KMS-11 (cell line): Measurements from ENCODE around the gene TTC34.

Source experiments
- H2AFZ ChIP-seq: fragments of 200-600 bp; sonication (generic); 2 replicates; pipeline ENCODE4 v1.6.1; 2016; ENCODE audit warnings: antibody characterized with exemption, mixed run types, low read depth
- H3K27ac ChIP-seq: fragments of 200-600 bp; sonication (generic); 2 replicates; pipeline ENCODE4 v1.6.1; 2016; ENCODE audit warnings: mild to moderate bottlenecking, mixed run types
- H3K27me3 ChIP-seq: fragments of 200-600 bp; sonication (generic); 2 replicates; pipeline ENCODE4 v1.6.1; 2017; ENCODE audit warnings: mild to moderate bottlenecking, low read depth, mixed run types, moderate library complexity; ENCODE audit not compliant: insufficient read depth
- H3K36me3 ChIP-seq: fragments of 200-600 bp; sonication (generic); 2 replicates; pipeline ENCODE4 v1.6.1; 2017; ENCODE audit warnings: mild to moderate bottlenecking, mixed run types; ENCODE audit not compliant: insufficient read depth
- H3K4me1 ChIP-seq: fragments of 200-600 bp; sonication (generic); 2 replicates; pipeline ENCODE4 v1.6.1; 2016; ENCODE audit warnings: mild to moderate bottlenecking, low read depth, mixed run types; ENCODE audit not compliant: poor library complexity, severe bottlenecking
- H3K4me2 ChIP-seq: fragments of 200-600 bp; sonication (generic); 2 replicates; pipeline ENCODE4 v1.7.0; 2016; ENCODE audit warnings: mild to moderate bottlenecking, mixed run types
- H3K4me3 ChIP-seq: fragments of 200-600 bp; sonication (generic); IDR thresholded peaks from 2 replicates; pipeline ENCODE4 v1.6.1; 2017; ENCODE audit warnings: low read depth, low read length, mixed read lengths; ENCODE audit not compliant: insufficient read depth
- H3K79me2 ChIP-seq: fragments of 200-600 bp; sonication (generic); 2 replicates; pipeline ENCODE4 v1.6.1; 2016; ENCODE audit warnings: low read depth, mixed run types; ENCODE audit not compliant: insufficient read depth
- H3K9ac ChIP-seq: fragments of 200-600 bp; sonication (generic); 2 replicates; pipeline ENCODE4 v1.6.1; 2016; ENCODE audit warnings: mild to moderate bottlenecking, mixed run types
- H4K20me1 ChIP-seq: fragments of 200-600 bp; sonication (generic); 2 replicates; pipeline ENCODE4 v1.6.1; 2016; ENCODE audit warnings: mild to moderate bottlenecking, mixed run types; ENCODE audit not compliant: insufficient read depth
- CTCF ChIP-seq: fragments of 200-600 bp; sonication (generic); conservative IDR thresholded peaks from 2 replicates; pipeline ENCODE4 v1.6.1; 2017; ENCODE audit warnings: low read depth, mild to moderate bottlenecking, antibody characterized with exemption, low read length, moderate library complexity, mixed read lengths

TTC34 gene

GRCh38 chr1:2784854-2785630 lies 16.5 kb downstream of the TTC34 start:
- Histone ChIP-seq H3K4me3 (no peak overlapping the region), H3K4me2 (no peak overlapping the region), H2AFZ (no peak overlapping the region), H3K36me3 (no peaks in the 10 kb centered on the region), H3K9ac (no peak overlapping the region), H3K4me1 (no peaks in the 10 kb centered on the region), H4K20me1 (no peaks in the 10 kb centered on the region), H3K27ac (no peak overlapping the region), H3K79me2 (no peaks in the 10 kb centered on the region), H3K27me3 (peaks cover 3% of the 10 kb centered on the region; the same call in 1 of the 2 replicates)
- TF ChIP-seq CTCF: no peak

GRCh38 chr1:2783435-2784397 lies 17.8 kb downstream of the TTC34 start:
- H3K4me3 ChIP-seq: no peak overlapping the region
- H3K27me3 ChIP-seq: peaks cover 6% of the 10 kb centered on the region; the same call in 1 of the 2 replicates
- H4K20me1 ChIP-seq: no peaks in the 10 kb centered on the region
- no peaks in the 10 kb centered on the region for H3K79me2 ChIP-seq
- H3K4me2 ChIP-seq: no peak overlapping the region
- H3K36me3 ChIP-seq: no peaks in the 10 kb centered on the region
- no peak for TF ChIP-seq CTCF
- no peaks in the 10 kb centered on the region for H3K4me1 ChIP-seq
- H2AFZ ChIP-seq: no peak overlapping the region
- H3K9ac ChIP-seq: no peak overlapping the region
- H3K27ac ChIP-seq: no peak overlapping the region

DNA sequence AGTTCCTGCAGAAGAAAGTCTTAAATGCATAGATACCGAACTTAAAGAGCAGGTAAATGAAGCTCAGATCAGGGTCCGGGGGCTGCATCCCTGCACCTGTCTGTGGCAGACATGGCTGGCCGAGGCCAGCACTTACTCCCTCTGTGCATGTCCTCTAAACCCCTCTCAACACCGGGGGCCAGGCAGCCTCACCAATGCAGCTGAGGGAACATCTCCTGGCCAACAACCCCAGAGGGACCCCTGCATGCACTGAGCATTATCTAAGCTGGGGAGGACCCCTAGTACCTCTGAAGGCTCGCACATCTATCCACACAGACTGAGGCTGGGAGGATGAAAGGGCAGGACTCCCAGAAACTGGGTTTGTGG lies 18.4 kb downstream of the TTC34 start:
- Histone ChIP-seq H4K20me1 (no peaks in the 10 kb centered on the region), H3K79me2 (no peaks in the 10 kb centered on the region), H3K4me2 (no peak overlapping the region), H3K4me1 (no peaks in the 10 kb centered on the region), H2AFZ (no peak overlapping the region), H3K4me3 (no peak overlapping the region), H3K27me3 (peaks cover 6% of the 10 kb centered on the region; the same call in 1 of the 2 replicates), H3K9ac (no peak overlapping the region), H3K27ac (no peak overlapping the region), H3K36me3 (no peaks in the 10 kb centered on the region)
- TF ChIP-seq CTCF: no peak

GRCh38 chr1:2781627-2782026 lies 19.9 kb downstream of the TTC34 start:
- Histone ChIP-seq H4K20me1 (no peaks in the 10 kb centered on the region), H3K79me2 (no peaks in the 10 kb centered on the region), H3K36me3 (no peaks in the 10 kb centered on the region), H3K4me1 (no peaks in the 10 kb centered on the region), H2AFZ (no peak overlapping the region), H3K27me3 (peaks cover 3% of the 10 kb centered on the region; the same call in 1 of the 2 replicates), H3K4me2 (no peak overlapping the region), H3K27ac (no peak overlapping the region), H3K9ac (no peak overlapping the region), H3K4me3 (no peak overlapping the region)
- TF ChIP-seq CTCF: no peak
